C4-2B (cell line): ENCODE results near the gene STAM2.
"Not testable (repeated sequence)": the region's sequence is repeated elsewhere in the genome, so short reads cannot be mapped to it uniquely, and the experiment has no call there.

Source experiments
- H3K27ac ChIP-seq: fragments of 450-650 bp; 2 replicates; pipeline ENCODE4 v1.5.1; 2017
- CTCF ChIP-seq: fragments of 450-650 bp; conservative IDR thresholded peaks from 2 replicates; pipeline ENCODE4 v1.5.1; 2017; ENCODE audit warnings: mild to moderate bottlenecking
- ZFX ChIP-seq: fragments of 450-650 bp; IDR thresholded peaks from 2 replicates; pipeline ENCODE4 v1.6.1; 2017

The STAM2 gene

GRCh38 chr2:152167065-152167464 is 8.5 kb downstream of the STAM2 start:
- H3K27ac ChIP-seq, result no peak overlapping the region
- TF ChIP-seq CTCF, result no peak
- no peak for TF ChIP-seq ZFX

GRCh38 chr2:152166633-152167032 is 8.9 kb downstream of the STAM2 start:
- TF ChIP-seq CTCF (no peak), ZFX (no peak)
- no peak overlapping the region for H3K27ac ChIP-seq

GRCh38 chr2:152165780-152166179 is 9.8 kb downstream of the STAM2 start:
- H3K27ac ChIP-seq, result no peak overlapping the region
- no peak for TF ChIP-seq CTCF
- TF ChIP-seq ZFX, result no peak

GRCh38 chr2:152165306-152165705 is 10.3 kb downstream of the STAM2 start:
- TF ChIP-seq CTCF (no peak), ZFX (no peak)
- H3K27ac ChIP-seq, result no peak overlapping the region

- H3K27ac ChIP-seq, result not testable (repeated sequence)
Measured at GRCh38 chr2:152163669-152164068, 11.9 kb downstream of the STAM2 start.

GRCh38 chr2:152162141-152162540 is 13.4 kb downstream of the STAM2 start:
- H3K27ac ChIP-seq, result no peak overlapping the region
- no peak for TF ChIP-seq ZFX

GRCh38 chr2:152161598-152161997 is 14.0 kb downstream of the STAM2 start:
- TF ChIP-seq CTCF, result no peak
- no peak for TF ChIP-seq ZFX

GRCh38 chr2:152160378-152160777 is 15.2 kb downstream of the STAM2 start:
- not testable (repeated sequence) for H3K27ac ChIP-seq

More at GRCh38 chr2:152161598-152161997, 14.0 kb downstream of the STAM2 start:
- no peak overlapping the region for H3K27ac ChIP-seq

- TF ChIP-seq CTCF (no peak), ZFX (no peak)
- no peak overlapping the region for H3K27ac ChIP-seq
Measured at GRCh38 chr2:152157253-152157652, 18.3 kb downstream of the STAM2 start.
